ENCODE measurements around the gene UNC13A. TPM values are rescaled to one million over a fixed set of nuclear protein-coding genes. Genes with fewer than 3 reads are reported as not detected.

The UNC13A gene
- polyA plus RNA-seq, 1 donor = 0.33 TPM

DNA sequence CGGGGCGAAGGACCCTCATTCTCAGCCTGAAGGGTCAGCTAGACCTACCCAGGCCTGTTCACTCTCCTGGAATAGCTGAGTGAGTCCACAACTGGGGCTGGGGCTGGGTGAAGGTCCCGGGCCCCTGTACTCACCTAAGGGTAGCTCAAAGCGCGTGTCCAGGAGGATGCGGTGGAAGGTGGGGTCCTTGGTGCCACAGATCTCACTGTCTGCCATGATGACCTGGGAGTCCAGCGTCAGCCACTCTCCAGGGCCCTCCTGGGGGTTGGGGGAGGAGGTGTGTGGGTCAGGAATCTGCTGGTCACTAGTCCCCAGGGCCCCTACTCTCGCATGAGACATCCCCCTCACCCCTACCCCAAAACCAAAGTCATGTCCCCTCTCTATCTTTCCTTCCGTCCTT lies 18.7 kb downstream of the UNC13A start:
- no peak for DNase-seq

DNA sequence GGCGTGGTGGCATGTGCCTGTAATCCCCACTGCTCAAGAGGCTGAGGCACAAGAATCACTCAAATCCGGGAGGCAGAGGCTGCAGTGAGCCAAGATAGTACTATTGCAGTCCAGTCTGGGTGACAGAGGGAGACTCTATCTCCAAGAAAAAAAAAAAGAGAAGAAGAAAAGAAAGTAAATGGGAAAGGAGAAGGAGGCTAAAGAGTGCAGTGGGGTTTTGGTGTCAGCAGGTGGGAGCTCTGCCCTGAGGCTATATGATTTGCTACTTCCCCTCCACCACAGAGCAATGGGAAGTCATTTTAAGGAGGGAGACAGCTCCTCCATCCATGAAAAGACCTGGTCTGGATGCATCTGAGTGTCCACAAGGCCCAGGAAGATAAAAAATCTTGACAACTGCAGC lies 23.1 kb downstream of the UNC13A start:
- DNase-seq = no peak

DNA sequence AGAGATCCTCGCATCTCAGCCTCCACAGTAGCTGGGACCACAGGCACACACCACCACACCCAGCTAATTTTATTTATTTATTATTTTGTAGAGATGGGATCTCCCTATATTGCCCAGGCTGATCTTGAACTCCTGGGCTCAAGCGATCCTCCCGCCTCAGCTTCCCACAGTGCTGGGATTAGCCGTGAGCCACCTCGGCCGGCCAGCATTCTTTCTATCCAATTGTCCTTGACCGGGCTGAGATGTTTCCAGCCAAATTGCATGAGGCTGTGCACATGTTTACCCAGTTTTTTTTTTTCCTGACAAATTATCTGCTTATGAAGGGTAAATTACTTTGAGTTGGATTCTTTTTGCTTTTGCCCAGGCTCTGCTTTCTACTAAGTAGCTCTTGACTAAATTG lies 28.2 kb downstream of the UNC13A start:
- no peak for DNase-seq

DNA sequence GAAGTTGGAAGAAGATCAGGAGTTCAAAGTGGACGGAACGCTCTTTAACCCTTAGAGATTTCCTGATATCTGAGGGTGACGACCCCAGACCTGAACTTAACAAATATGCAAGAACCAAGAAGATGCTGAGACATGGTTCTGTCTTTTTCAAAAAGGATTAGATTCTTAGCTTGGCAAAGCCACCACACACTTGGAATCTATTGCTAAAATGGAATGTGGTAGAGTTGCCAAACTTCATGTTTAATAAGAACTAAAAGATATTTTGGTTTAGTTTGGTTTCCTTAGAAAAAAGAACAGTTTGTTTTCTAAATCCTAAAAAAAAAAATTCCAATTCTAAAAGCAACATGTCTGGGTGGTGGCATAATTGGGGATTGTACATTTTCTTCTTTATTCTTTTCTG lies 29.5 kb downstream of the UNC13A start:
- DNase-seq = no peak

DNA sequence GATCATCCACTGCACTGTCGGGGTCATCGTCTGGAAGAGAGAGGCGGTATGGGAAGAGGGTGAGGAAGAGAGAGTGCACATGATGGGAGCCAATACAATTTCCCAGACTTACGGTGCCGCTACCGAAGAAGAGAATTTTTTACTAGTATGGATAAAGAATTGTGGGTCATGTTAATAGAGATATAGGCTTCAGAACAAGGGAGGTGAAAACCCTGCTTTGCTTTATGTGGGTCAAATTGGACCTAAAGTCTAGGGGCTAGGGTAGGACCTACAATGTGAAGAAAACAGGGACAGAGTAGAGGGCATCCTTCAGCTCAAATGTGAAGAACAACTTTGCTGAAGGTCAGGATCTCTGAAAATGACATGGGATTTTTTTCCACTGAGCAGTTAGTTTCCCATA lies 29.9 kb downstream of the UNC13A start:
- no peak for DNase-seq

DNA sequence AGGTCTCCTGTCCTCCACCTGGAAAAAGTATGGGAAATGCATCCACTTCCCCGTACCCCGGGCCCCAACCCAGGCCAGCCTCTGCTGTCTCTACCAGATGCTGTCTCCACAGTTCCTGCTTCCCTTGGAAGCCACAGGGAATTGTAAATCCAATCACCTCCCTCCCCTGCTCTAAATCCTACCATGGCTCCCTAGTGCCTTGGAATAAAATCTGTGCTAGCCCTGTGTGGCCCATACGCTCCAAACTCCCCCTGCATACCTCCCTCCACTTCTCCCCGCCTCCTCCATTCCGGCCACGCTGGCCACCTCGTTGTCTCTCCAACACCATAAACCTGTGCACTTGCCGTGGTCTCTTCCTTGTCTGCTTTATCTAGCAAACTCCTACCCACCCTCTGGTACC lies 31.2 kb downstream of the UNC13A start:
- no peak for DNase-seq

DNA sequence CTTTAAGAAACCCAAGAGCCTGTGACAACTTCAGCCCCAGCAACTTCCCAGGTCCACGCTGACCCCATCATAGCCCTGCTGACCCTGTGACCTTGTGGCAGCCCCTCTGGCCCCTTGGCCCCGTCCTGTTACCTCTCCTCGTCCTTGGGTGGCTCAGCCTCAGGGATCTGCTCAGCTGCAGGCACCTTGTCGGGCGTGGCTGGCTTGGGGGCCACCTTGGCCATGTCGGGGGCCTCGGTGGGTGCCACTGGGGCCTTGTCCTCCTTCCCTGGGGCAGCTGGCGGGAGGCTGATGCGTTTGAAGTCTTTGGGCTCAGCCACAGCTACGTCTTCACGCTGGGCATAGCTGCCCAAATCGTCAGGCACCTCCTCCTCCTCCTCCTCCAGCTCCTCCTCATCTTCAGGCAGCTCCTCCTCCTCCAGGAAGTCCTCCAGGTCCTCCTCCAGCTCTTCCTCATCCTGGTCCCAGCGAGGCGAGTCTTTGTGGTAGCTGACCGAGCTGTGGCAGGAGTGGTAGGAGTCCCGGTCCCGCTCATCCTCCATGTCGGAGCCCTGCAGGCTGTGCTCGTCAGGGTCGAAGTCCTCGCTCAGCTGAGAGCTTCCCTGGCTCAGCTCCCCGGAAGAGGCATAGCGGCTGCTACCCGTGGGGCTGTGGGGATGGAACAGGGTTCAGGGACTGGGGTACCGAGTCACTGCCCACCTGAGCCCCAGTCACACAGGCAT lies 32.2 kb downstream of the UNC13A start:
- DNase-seq = no peak

DNA sequence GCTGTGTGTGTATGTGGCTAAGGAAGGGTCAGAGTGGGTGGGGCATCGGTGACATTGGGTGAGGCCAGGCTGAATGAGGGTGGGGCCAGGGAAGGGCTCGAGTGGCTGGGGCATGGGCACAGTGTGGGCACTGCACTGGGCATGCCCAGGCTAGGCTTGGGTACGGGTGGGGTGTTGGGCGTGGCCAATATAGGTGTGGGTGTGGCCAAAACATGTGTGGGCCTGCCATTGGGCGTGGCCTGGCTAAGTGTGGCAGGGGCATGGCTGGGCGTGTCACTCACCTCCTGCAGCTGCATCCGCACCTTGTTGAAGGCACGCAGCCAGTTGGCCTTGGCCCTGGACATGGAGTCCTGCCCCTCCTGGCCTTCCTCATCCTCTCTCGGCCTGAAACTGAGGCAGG lies 33.2 kb downstream of the UNC13A start:
- DNase-seq = no peak

DNA sequence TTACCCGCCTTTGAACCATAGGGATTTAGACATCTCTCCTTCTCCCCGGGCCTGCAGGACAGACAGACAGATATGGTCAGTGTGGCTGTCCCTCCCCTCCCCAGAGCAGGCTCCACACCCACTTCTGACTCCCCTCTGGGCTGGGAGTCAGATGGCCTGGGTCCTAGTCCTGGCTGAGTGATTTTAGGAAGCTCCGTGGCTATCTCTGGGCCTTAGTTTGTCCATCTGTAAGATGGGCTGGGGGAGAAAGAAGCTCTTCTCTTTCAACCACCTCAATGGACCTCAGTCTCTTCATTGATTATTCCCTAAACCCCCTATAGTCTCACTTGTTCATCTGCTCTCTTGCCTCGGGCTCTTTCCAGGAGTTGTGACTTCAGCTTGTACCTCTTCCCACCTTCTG lies 35.5 kb downstream of the UNC13A start:
- DNase-seq = no peak

DNA sequence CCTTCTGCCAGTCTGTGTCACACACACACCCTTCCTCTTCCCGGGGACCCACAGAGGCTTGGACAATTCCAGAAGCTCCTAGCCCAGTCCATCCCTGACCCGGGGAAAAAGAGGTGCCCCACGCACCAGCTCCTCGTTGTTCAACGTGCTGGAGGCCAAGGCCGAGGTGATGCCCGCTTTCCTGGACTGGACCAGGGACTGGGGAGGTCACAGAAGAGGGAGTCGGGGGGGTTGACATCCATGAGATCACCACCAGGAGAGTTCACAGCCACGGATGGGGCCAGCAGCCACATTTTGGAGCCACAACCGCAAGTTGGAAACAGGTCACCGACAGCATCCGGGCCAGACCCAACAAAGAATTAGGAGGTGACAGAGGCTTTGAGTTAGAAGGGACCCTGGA lies 39.4 kb downstream of the UNC13A start:
- no peak for DNase-seq

DNA sequence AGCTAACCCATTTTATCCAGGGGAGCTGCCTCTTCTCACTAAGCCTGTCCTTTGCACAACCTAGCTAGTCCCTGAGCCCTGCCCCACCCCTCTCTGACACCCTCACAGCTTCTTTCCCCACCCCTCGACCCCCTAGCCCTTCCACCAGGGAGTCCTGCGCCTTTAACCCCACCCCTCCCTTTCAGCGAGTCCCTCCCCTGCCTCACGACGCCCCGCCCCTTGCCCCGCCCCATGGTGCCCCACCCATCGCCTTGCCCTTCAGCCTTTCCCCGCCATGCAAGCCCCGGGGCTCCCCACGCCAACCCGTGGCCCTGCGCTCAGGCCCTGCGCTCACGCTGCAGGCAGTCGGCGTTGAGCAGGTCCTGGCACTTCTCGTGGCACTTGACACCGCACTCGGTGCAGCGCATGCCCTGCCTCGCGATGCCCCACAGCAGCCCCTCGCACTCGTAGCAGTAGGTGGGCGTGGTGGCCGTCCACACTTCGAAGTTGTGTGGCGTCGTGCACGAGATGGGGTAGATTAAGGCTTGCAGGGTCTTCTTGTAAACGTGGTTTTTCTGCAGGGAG lies 40.0 kb downstream of the UNC13A start:
- no peak for DNase-seq

DNA sequence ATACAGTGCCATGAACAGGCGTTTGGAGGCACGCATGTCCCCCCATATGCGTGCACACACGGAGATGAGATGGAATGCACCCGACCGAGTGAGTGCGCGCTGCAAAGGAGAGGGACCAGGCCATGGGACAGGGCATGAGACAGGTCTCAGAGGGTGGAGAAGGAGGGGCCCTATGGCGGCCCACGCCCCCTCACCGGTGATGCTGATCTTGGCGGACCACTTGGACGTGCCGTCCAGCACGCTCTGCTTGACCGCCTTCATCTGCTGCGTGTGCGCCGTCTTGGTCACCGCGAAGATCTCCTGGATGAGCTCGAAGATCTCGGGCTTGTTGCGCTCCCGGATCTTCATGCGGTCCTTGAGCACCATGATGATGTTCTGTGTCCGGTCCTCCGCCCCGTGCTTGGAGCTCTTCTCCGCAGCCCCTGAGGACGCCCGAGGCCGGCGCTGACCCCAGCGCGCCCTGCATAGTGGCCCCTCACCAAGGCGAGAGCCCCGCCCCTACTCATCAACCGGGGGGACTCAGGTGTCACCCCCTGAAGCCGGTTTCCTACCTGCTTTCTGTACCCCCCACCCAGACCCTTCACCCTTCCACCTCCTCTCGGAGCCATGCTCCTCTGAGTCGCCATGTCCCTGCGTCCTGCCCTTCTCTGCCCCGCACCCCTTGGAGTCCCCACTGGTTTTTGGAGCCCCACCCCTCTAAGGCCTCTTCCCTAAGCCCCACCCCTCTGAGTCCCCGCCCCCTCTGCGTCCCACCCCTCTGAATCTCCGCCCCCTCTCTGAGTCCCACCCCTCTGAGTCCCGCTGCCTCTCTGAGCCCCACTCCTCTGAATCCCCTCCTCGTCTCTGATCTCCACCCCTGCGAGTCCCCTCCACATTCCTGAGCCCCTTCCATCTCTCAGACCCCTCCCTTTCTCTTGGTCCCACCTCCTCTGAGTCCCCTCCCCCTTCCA lies 40.8 kb downstream of the UNC13A start:
- no peak for DNase-seq

DNA sequence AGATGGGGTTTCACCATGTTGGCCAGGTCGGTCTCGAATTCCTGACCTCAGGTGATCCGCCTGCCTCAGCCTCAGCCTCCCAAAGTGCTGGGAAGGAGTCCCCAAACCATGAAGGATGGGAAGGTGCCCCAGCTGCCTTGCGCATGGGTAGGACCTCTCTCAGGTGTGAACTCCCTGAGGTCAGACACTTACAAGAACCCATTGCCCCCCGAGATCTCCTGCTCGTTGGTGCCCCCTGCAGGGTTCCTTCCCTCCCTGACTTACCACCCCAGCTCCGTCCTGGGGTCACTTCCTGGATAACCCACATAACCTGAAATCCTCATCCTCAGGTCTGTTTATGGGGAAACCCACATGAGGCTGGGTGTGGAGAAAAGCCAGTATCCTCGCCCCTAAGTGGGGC lies 41.7 kb downstream of the UNC13A start:
- no peak for DNase-seq

DNA sequence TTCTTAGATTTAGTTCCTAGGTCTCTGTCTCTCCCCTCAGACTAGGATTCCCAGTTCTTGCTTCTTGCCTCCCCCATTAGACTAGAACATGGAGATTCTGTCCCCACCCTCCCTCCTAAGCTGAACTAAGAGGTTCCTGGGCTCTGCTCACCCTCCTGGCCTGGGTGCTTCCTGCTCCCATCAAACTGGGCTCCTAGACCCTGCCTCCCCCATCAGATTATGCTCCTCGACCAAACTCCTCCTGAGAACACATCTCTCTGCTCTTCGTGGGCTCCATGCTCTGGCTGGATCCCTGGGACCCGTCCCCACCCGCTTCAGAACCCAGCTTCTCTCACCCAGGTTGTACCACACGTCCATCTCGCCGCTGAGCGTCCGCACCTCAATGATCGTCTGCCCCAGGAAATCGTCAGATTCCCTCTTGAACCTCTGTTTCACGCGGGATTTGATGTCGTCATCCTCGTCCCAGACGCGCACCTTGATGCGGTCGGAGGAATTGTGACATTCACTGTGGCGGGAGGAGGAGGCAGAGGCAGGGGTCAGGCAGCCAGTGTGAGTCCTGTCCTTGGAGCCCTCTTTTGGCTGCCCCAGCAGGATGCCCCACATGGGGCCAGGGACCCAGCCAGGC lies 42.7 kb downstream of the UNC13A start:
- DNase-seq = no peak

DNA sequence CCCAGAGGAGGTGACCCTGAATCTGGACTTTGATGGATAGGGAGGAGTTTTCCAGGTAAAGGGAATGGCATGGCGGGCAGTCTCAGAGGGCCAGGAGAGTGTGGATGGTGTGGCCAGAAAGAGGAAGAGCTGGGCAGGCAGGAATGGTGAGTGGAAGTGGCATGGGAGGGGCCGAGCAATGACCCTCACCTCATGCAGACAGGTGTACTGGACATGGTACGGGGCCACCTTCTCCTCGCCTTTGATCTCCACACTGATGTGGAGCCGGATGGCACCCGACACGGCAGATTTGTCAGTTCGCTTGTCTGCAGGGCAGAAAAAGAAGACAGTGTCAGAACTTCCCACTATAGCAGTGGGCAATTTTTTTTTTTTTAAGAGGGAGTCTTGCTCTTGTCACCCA lies 45.5 kb downstream of the UNC13A start:
- no peak for DNase-seq

DNA sequence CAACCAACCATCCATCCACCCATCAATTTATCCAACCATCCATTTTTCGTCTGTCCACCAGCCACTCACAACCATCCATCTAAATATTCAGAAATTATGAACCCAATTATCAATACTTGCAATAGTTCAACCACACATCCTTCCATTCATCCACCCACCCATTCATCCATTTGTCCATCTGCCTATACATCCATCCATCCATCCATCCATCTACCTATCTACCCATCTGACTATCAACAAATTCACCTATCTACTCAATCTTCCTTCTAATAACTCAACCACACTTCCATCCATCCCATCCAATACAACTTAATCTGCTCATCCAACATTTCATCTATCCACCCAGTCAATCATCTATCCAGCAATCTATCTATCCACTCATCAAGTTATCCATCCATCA lies 46.3 kb downstream of the UNC13A start:
- DNase-seq = no peak

DNA sequence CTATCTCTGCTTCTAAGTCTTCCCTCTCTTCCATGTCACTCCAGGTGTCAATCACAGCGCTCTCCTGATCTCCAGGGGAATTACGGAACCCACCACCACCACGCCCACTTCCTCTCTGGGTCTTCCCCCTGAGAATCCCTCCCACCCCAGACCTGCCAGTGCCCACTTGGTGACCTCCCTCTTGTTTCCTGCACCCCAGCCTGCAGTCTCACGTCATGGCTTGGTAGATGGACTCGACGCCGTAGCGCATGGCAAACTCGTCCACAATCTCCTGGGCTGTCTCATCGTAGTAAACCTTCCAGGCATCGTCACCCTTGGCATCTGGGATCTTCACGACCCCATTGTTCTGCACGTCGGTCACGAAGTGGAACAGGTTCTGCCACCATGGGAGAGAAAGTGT lies 47.0 kb downstream of the UNC13A start:
- DNase-seq = no peak

DNA sequence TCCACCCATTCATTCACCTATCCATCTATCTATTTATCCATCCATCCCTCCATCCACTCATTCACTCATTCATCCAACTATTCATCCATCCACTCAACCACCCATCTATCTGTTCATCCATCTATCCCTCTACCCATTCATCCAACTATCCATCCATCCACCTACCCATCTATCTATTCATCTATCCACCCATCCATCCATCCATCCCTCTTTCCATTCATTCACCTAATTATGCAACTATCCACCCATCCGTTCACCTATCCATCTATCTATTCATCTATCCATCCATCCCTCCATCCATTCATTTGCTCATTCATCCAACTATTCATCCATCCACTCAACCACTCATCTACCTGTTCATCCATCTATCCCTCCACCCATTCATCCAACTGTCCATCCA lies 54.5 kb downstream of the UNC13A start:
- no peak for DNase-seq

DNA sequence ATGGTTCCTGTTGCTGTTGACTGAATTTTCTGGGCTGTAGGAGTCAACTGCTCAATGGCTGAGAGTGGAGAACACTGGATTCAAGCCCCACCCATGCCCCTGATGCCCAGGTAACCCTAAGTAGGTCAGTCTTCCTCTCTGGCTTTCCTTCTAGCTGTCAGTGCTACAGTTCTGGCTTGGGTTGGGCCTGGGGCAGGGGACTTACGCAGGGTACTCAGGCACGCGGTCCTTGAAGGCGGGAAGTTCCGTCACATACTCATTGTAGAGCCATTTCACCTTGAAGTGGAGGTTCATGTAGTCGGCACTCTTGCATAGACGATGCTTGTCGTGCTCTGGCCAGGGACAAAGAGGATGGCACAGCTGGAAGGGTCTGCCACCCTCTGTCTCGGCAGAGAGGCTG lies 55.6 kb downstream of the UNC13A start:
- DNase-seq = no peak

DNA sequence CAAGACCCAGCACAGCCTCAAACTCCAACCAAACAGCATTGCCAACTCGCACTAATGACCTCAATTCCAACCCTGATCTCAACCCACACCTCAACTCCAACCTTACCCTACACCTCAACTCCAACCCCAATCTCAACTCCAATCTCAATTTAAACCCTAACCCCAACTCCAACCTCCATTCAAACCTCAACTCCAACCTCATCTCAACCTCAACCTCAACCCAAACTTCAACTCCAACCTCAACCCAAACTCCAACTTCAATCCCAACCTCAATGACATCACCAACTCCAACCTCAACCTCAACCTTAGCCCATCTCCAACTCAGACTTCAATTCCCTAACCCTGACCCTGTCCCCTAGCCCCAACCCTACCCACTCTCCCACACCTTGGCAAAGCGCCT lies 58.4 kb downstream of the UNC13A start:
- no peak for DNase-seq

DNA sequence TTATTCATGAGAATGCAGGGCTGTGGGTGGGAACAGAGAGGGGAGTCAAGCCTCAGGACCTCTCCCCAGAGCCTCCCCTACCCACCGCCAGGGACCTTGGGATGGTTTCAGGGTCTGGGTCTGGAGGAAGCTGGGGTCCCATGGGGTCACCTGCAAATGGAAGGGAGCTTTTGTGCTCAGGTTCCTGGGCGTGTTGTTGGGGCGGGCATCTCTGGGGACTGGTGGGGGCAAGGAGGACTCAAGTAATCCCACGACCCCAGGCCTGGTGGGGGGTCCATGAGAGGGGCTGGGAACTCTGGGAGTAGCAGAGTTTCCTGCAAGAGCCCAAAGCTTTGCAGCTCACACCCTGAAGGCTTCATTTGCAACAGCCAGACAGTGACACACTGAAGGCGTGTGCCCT lies 60.2 kb downstream of the UNC13A start:
- DNase-seq = no peak

DNA sequence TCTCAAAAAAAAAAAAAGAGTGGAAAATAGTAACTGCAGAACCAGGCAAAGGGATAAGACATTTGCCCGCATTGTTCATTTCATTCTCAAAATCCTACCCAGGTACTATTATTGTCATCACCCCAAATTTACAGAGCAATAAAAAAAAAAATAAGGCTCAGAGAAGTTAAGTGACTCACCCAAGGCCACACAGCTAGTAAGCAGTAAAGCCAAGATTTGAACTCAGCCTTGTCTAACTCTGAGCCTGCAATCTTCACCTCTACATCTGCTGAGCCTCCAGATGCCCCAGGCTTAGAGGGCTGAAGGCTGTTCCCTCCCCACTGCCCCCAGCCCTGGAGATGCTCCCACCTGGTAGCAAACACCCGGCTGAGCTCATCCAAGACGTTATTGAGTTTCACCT lies 61.0 kb downstream of the UNC13A start:
- DNase-seq = no peak

DNA sequence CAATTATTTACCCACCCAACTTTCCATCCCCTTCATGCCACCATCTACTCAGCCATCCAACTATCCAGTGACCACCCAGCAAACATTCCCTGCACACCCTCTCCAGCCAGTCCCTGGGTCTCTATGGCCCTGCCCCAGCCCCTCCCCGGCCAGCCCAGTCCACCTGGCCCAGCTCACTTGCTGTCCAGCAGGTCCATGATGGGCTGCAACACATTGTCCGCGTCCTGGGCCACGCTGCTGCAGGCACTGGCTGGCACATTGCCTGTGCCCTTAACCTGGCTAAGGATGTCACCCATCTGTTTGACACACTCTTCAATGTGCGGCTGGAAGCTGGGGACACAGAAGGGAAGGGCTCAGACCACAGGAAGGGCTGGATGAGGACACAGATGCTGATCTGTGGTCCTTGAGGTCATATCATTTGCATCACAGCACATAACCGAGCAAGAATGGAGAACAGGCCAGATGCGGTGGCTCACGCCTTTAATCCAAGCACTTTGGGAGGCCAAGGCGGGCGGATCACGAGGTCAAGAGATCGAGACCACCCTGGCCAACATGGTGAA lies 61.6 kb downstream of the UNC13A start:
- no peak for DNase-seq

All from left kidney (tissue), 2 donors.